OCI-LY3 (cell line): ENCODE data around the gene TREM2.

Experiments used
- CTCF ChIP-seq: fragments of 200-600, 300-600 bp; sonication (generic); IDR thresholded peaks from 2 replicates; pipeline ENCODE4 v1.5.1; 2014; ENCODE audit warnings: antibody characterized with exemption, low read length, low read depth
- EZH2phosphoT487 ChIP-seq: fragments of 200-600 bp; shearing (Covaris generic); IDR thresholded peaks from 2 replicates; pipeline ENCODE4 v1.6.1; 2018; ENCODE audit warnings: antibody characterized with exemption, mixed run types, low read depth

GRCh38 chr6:41200296-41200900 is 37.5 kb upstream of the TREM2 start:
- TF ChIP-seq CTCF (no peak), EZH2phosphoT487 (no peak)
